GM12878 (cell line): ENCODE measurements around the gene TPGS1. TPM values are rescaled to one million over a fixed set of nuclear protein-coding genes. Genes with fewer than 3 reads are reported as not detected.

ENCODE experiments used
- ATAC-seq: fragments of 200-7000 bp; cut with Tn5 transposase; 3 replicates; pipeline ENCODE4 v1.9.1; 2020; ENCODE audit warnings: mild to moderate bottlenecking, moderate library complexity
- BruUV-seq: library from RNA; stranded (reverse); fragments of 400-500 nt; replicated peaks from 2 replicates; lab custom pipeline; 2021; lab: Mats Ljungman, UMichigan
- CTCF ChIA-PET: fragments of 300-600 bp; sonication (Branson Sonifier 250); formaldehyde crosslinking; extraction: SDS; loops from one replicate; lab custom pipeline; 2021; ENCODE audit warnings: inconsistent platforms; lab: Yijun Ruan, JAX
- POLR2A ChIA-PET: fragments of 350-600 bp; formaldehyde crosslinking; extraction: SDS; loops from one replicate; lab custom pipeline; 2021; ENCODE audit warnings: inconsistent platforms; lab: Charles Lee
- RAD21 ChIA-PET: fragments of 300-600 bp; sonication (Branson Sonifier 250); formaldehyde crosslinking; loops from one replicate; lab custom pipeline; 2023; ENCODE audit warnings: antibody characterized with exemption; ENCODE audit not compliant: unreplicated experiment; lab: Charles Lee
- SMC1A ChIA-PET: fragments of 300-600 bp; sonication (Branson Sonifier 250); formaldehyde crosslinking; loops from one replicate; lab custom pipeline; 2023; ENCODE audit not compliant: unreplicated experiment, uncharacterized antibody; lab: Charles Lee
- DNase-seq: peaks from one replicate; pipeline ENCODE4 v3.0.0-alpha.2; 2011; ENCODE audit warnings: low read depth, low spot score
- FAIRE-seq: peaks from 3 replicates; lab custom pipeline; 2011; peaks lifted over from hg19 to GRCh38; lab: Jason Lieb, UNC
- H2AFZ ChIP-seq: 2 replicates; pipeline ENCODE4 v1.6.0; 2011; ENCODE audit warnings: low read depth, low read length, control low read depth; ENCODE audit not compliant: control insufficient read depth
- H3K27ac ChIP-seq: 2 replicates; pipeline ENCODE4 v1.5.1; 2011; ENCODE audit warnings: control low read depth; ENCODE audit not compliant: control insufficient read depth, insufficient read depth
- H3K27me3 ChIP-seq, 2 experiments: replicated peaks in 1 of 2; 2 replicates each; pipeline versions ENCODE4 v1.6.0 to v1.6.1; 2011; ENCODE audit warnings: low read length in 1 of 2; ENCODE audit not compliant: control insufficient read depth in 2 of 2, insufficient read depth in 2 of 2
- H3K36me3 ChIP-seq, 2 experiments: 2 replicates each; pipeline ENCODE4 v1.5.1; 2011; ENCODE audit warnings: low read length in 1 of 2; ENCODE audit not compliant: control insufficient read depth in 2 of 2, insufficient read depth in 2 of 2
- H3K4me1 ChIP-seq: 2 replicates; pipeline ENCODE4 v1.6.1; 2011; ENCODE audit warnings: mild to moderate bottlenecking, low read length, moderate library complexity, mixed read lengths; ENCODE audit not compliant: control insufficient read depth, insufficient read depth
- H3K4me2 ChIP-seq: 2 replicates; pipeline ENCODE4 v1.6.0; 2011; ENCODE audit warnings: control low read depth; ENCODE audit not compliant: control insufficient read depth, insufficient read depth
- H3K4me3 ChIP-seq: fragments of 200-600 bp; sonication (generic); 2 replicates; pipeline ENCODE4 v1.5.1; 2016
- H3K79me2 ChIP-seq: 2 replicates; pipeline ENCODE4 v1.6.0; 2011; ENCODE audit warnings: low read length; ENCODE audit not compliant: control insufficient read depth, insufficient read depth
- H3K9ac ChIP-seq: 2 replicates; pipeline ENCODE4 v1.8.0; 2011; ENCODE audit warnings: low read length, control low read depth, mixed read lengths; ENCODE audit not compliant: control insufficient read depth, insufficient read depth
- H3K9me3 ChIP-seq: replicated peaks from 3 replicates; pipeline ENCODE4 v1.5.1; 2011; ENCODE audit warnings: mild to moderate bottlenecking, low read length; ENCODE audit not compliant: control insufficient read depth, insufficient read depth
- H4K20me1 ChIP-seq: 2 replicates; pipeline ENCODE4 v1.6.0; 2011; ENCODE audit not compliant: control insufficient read depth, insufficient read depth
- ATF2 ChIP-seq: IDR thresholded peaks from 2 replicates; pipeline ENCODE4 v1.6.1; 2012; ENCODE audit warnings: low read length, inconsistent platforms
- CEBPB ChIP-seq, 2 experiments: fragments of 150-350 bp in 1 of 2; IDR thresholded peaks; 2 replicates each; pipeline ENCODE4 v1.6.1; 2012 to 2014; ENCODE audit warnings: low read depth in 2 of 2, low read length in 2 of 2, borderline replicate concordance in 1 of 2, inconsistent platforms in 1 of 2
- IKZF2 ChIP-seq, 2 experiments: fragments of 450-650 bp; IDR thresholded peaks; 2 replicates each; pipeline ENCODE4 v1.6.1; 2017; ENCODE audit warnings: mild to moderate bottlenecking in 2 of 2, moderate library complexity in 2 of 2
- IRF5 ChIP-seq: fragments of 450-650 bp; IDR thresholded peaks from 2 replicates; pipeline ENCODE4 v1.6.1; 2017; ENCODE audit warnings: borderline replicate concordance
- NFYA ChIP-seq: IDR thresholded peaks from 2 replicates; pipeline ENCODE4 v1.6.1; 2011; ENCODE audit warnings: low read depth, mild to moderate bottlenecking, low read length, improper control_type of control experiment, borderline replicate concordance
- SMC3 ChIP-seq: IDR thresholded peaks from 2 replicates; pipeline ENCODE4 v1.6.1; 2011; ENCODE audit warnings: low read length, improper control_type of control experiment, borderline replicate concordance
- STAT1 ChIP-seq: fragments of 450-650 bp; conservative IDR thresholded peaks from 2 replicates; pipeline ENCODE4 v1.6.1; 2014; ENCODE audit warnings: antibody characterized with exemption, mild to moderate bottlenecking
- ZSCAN29 ChIP-seq: fragments of 450-650 bp; IDR thresholded peaks from 2 replicates; pipeline ENCODE4 v1.6.1; 2017; ENCODE audit warnings: mild to moderate bottlenecking, moderate library complexity
- WGBS: methylation state at CpG from one replicate; pipeline ENCODE4 v1.1.6; 2016; ENCODE audit warnings: low lambda C conversion rate; ENCODE audit not compliant: insufficient replicate concordance, insufficient coverage; ENCODE audit errors: missing lambda C conversion rate; 5-methylcytosine and 5-hydroxymethylcytosine counted together
- in situ Hi-C: fragments of 300-500 bp; cut with MboI; formaldehyde crosslinking; loops from 9 replicates; pipeline ENCODE4 v1.14.3; 2018; ENCODE audit warnings: mixed read lengths
- intact Hi-C: fragments of 100-400 bp; cut with micrococcal nuclease; formaldehyde crosslinking; loops from one replicate; pipeline ENCODE4 v1.14.2; 2022; ENCODE audit not compliant: unreplicated experiment
- polyA plus RNA-seq, 11 experiments: library from polyadenylated mRNA; depleted of rRNA in 4 of 11; unstranded in 6 of 11; stranded (reverse) in 5 of 11; fragments of >200 nt; fragmentation: Nextera tagmentation in 4 of 11; fragmentation: Illumina TruSeq in 1 of 11; extraction: Ambion mirVana in 4 of 11; extraction: Trizol in 1 of 11; gene quantifications; 1 replicate in 1 of 11; 2 replicates in 10 of 11; pipeline versions ENCODE4 v1.2.1 to v1.2.3, GENCODE V29; 2011 to 2016; ENCODE audit warnings: inconsistent platforms in 2 of 11, missing spikeins in 2 of 11, low read depth in 1 of 11
- total RNA-seq, 4 experiments: library from RNA; depleted of rRNA in 3 of 4; stranded (reverse); fragments of >200 nt in 3 of 4; fragmentation: Illumina TruSeq in 1 of 4; extraction: Trizol in 1 of 4; gene quantifications; 2 replicates each; pipeline versions ENCODE4 v1.2.1 to v1.2.3, GENCODE V29; 2013 to 2021

Gene TPGS1
- total and polyA plus RNA-seq, 10 of the 15 experiments (the other 5 are each of a cell fraction or from before 2014, with no cell fraction given) = 0.24 to 24.7 (median 7.7) TPM; not detected in 2

DNA sequence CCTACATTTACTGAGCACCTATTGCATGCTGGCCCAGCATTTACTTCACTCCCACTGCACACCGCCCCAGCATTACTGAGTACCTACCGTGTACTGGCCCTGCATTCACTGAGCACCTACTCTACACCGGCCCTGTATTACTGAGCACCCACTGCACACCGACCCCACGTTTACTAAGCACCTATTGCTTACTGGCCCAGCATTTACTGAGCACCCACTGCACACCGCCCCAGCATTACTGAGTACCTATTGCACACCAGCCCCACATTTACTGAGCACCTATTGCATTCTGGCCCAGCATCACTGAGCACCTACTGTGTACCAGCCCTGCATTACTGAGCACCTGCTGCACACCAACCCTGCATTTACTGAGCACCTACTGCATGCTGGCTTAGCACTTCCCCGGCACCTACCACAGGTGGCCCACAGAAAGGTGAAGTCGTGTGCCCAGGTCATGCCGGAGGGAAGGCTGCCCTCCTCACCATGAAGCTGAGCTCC lies 6.9 kb downstream of the TPGS1 start:
- H3K4me3 ChIP-seq = no peak overlapping the region
- no peak for DNase-seq
- H2AFZ ChIP-seq = no peak overlapping the region
- FAIRE-seq = no peak
- intact Hi-C loops = no loop called here
- BruUV-seq = no TSS peak
- ChIA-PET SMC1A (no interaction called here), CTCF (no interaction called here), POLR2A (no interaction called here), RAD21 (no interaction called here)
- H3K4me1 ChIP-seq = peaks cover 7% of the 10 kb centered on the region
- no peak overlapping the region for H3K27ac ChIP-seq
- no peaks in the 10 kb centered on the region for H3K36me3 ChIP-seq
- ATAC-seq = no peak
- H4K20me1 ChIP-seq = no peaks in the 10 kb centered on the region; the same call in 1 of the 2 replicates
- no peaks in the 10 kb centered on the region for H3K79me2 ChIP-seq
- no peak overlapping the region for H3K9ac ChIP-seq
- H3K27me3 ChIP-seq = no peaks in the 10 kb centered on the region
- no peak overlapping the region for H3K4me2 ChIP-seq
- no peaks in the 10 kb centered on the region for H3K9me3 ChIP-seq
- in situ Hi-C loops = no loop called here
- 93% methylated on average over 9 of the region's 9 CpGs for WGBS
- TF ChIP-seq IRF5 (no peak), NFYA (no peak)

- H3K9me3 ChIP-seq = no peaks in the 10 kb centered on the region
- ATAC-seq (no peak), DNase-seq (no peak), FAIRE-seq (no peak)
- RAD21 ChIA-PET = no interaction called here
- SMC1A ChIA-PET = no interaction called here
- CTCF ChIA-PET = no interaction called here
- H3K27ac ChIP-seq = no peak overlapping the region
- no peak overlapping the region for H3K4me3 ChIP-seq
- whole genome bisulfite sequencing = no CpG with 5 or more reads among the region's 10 CpGs
- POLR2A ChIA-PET = no interaction called here
- no TSS peak for BruUV-seq
- no peaks in the 10 kb centered on the region for H3K27me3 ChIP-seq
- H3K9ac ChIP-seq = no peak overlapping the region
- H3K79me2 ChIP-seq = no peaks in the 10 kb centered on the region
- in situ Hi-C loops = no loop called here
- no peak overlapping the region for H3K4me2 ChIP-seq
- TF ChIP-seq ATF2 (no peak), STAT1 (no peak), CEBPB (IDR thresholded peaks at IDR 0.05; ENCODE audit: borderline replicate concordance in 1 of 2, low read depth in 2 of 2, low read length in 2 of 2) (no peak), ZSCAN29 (no peak), SMC3 (no peak), IKZF2 (IDR thresholded peaks at IDR 0.05) (no peak)
- no peaks in the 10 kb centered on the region for H3K36me3 ChIP-seq
- H2AFZ ChIP-seq = no peak overlapping the region
- intact Hi-C loops = no loop called here
- no peaks in the 10 kb centered on the region; the same call in 1 of the 2 replicates for H4K20me1 ChIP-seq
- H3K4me1 ChIP-seq = no peaks in the 10 kb centered on the region
Measured at GRCh38 chr19:517721-518597, 10.7 kb downstream of the TPGS1 start.
